22Rv1 (cell line): Measurements from ENCODE around the gene LXN.

Experiments used
- H3K27ac ChIP-seq: fragments of 450-650 bp; 2 replicates; pipeline ENCODE4 v1.5.1; 2017
- CTCF ChIP-seq: fragments of 450-650 bp; IDR thresholded peaks from 2 replicates; pipeline ENCODE4 v1.5.1; 2017; ENCODE audit warnings: mild to moderate bottlenecking
- ZFX ChIP-seq: fragments of 450-650 bp; IDR thresholded peaks from 2 replicates; pipeline ENCODE4 v1.6.1; 2017; ENCODE audit warnings: antibody characterized with exemption, borderline replicate concordance

Gene LXN

GRCh38 chr3:158685159-158685558, 12.7 kb upstream of the LXN start:
- no peak for TF ChIP-seq ZFX
- no peak for TF ChIP-seq CTCF
- no peak overlapping the region for H3K27ac ChIP-seq

GRCh38 chr3:158683230-158683962, 10.9 kb upstream of the LXN start:
- no peak overlapping the region for H3K27ac ChIP-seq
- TF ChIP-seq CTCF, result no peak
- TF ChIP-seq ZFX, result no peak

- TF ChIP-seq ZFX (no peak), CTCF (no peak)
- peak overlapping the region; percentile 35 for H3K27ac ChIP-seq
Observed at GRCh38 chr3:158680861-158681260, 8.4 kb upstream of the LXN start.

- no peak for TF ChIP-seq CTCF
- TF ChIP-seq ZFX, result no peak
- no peak overlapping the region for H3K27ac ChIP-seq
Observed at GRCh38 chr3:158679547-158680000, 7.1 kb upstream of the LXN start.

- TF ChIP-seq ZFX (no peak), CTCF (no peak)
- H3K27ac ChIP-seq, result no peak overlapping the region
Observed at GRCh38 chr3:158678687-158679086, 6.2 kb upstream of the LXN start.

GRCh38 chr3:158671821-158672214, 630 bp downstream of the LXN start:
- peak overlapping the region; percentile 62 for H3K27ac ChIP-seq
- TF ChIP-seq CTCF, result no peak
- no peak for TF ChIP-seq ZFX

- TF ChIP-seq CTCF (no peak), ZFX (no peak)
- H3K27ac ChIP-seq, result no peak overlapping the region
Observed at GRCh38 chr3:158668506-158668905, 3.9 kb downstream of the LXN start.
